Measurements from ENCODE around the gene SLC18A2.

- TF ChIP-seq POLR2A (IDR thresholded peaks at IDR 0.05; ENCODE audit: low read depth, low read length) (no peak), POLR2AphosphoS5 (IDR thresholded peaks at IDR 0.05; ENCODE audit: low read depth, low read length) (no peak), TAF1 (IDR thresholded peaks at IDR 0.05; ENCODE audit: low read depth, low read length) (no peak), POU2F2 (IDR thresholded peaks at IDR 0.05; ENCODE audit: low read depth, low read length) (no peak), SPI1 (IDR thresholded peaks at IDR 0.05; ENCODE audit: low read depth, low read length) (no peak)
These were observed 30.5 kb downstream of the SLC18A2 start for GRCh38 chr10:117271427-117271826.

All from GM12891 (cell line).